ENCODE measurements around the gene DDX39A. TPM values are rescaled to one million over a fixed set of nuclear protein-coding genes. Genes with fewer than 3 reads are reported as not detected.
A peak's percentile ranks its signal among the peaks of the same experiment; 100 is the strongest.

DDX39A gene
- total RNA-seq, 3 donors from 2014 or later, result 56.9 to 85.5 (median 66.5) TPM

DNA sequence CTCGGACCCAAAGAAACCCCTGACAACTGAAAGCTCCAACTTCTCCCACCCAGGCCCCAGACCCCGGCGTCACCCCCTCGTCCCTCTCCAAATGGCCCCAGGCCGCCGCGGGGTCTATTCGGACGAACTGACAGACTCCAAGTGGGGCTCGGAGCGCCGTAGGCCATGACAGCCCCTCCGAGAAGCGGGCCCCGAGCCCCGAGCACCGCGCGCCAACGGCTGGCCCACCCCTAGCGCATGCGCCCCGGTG is 360 bp downstream of the DDX39A start:
- TF ChIP-seq, protein P1, sequence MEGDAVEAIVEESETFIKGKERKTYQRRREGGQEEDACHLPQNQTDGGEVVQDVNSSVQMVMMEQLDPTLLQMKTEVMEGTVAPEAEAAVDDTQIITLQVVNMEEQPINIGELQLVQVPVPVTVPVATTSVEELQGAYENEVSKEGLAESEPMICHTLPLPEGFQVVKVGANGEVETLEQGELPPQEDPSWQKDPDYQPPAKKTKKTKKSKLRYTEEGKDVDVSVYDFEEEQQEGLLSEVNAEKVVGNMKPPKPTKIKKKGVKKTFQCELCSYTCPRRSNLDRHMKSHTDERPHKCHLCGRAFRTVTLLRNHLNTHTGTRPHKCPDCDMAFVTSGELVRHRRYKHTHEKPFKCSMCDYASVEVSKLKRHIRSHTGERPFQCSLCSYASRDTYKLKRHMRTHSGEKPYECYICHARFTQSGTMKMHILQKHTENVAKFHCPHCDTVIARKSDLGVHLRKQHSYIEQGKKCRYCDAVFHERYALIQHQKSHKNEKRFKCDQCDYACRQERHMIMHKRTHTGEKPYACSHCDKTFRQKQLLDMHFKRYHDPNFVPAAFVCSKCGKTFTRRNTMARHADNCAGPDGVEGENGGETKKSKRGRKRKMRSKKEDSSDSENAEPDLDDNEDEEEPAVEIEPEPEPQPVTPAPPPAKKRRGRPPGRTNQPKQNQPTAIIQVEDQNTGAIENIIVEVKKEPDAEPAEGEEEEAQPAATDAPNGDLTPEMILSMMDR (IDR thresholded peaks at IDR 0.05), result no peak
- peak overlapping the region; percentile 69 for H3K4me3 ChIP-seq
- H3K9me3 ChIP-seq, result no peaks in the 10 kb centered on the region
- peaks cover 18% of the 10 kb centered on the region for H3K4me1 ChIP-seq (ENCODE audit: low read depth)
- peak; percentile 77 for ATAC-seq
- DNase-seq, result peak in 1 of 3 donors; percentile 86
- intact Hi-C loops (cut with DNase I, micrococcal nuclease), result no loop called here
- no peaks in the 10 kb centered on the region for H3K36me3 ChIP-seq (ENCODE audit: low read depth)

DNA sequence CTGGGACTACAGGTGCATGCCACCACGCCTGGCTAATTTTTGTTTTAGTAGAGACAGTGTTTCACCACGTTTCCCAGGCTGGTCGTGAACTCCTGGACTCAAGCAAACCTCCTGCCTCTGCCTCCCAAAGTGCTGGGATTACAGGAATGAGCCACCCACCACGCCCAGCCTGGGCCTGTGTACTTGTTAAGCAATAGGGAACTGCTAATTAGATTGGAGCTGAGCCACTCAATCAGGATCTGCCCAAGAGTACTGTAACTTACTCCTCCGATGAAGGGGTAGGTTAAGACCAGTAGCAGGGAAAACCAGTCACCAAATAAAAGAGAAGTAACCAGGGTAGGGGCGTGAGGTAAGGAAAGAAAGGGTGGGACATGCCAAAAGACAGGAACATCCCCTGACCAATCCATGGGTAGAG is 2.3 kb downstream of the DDX39A start:
- H3K4me3 ChIP-seq, result no peak overlapping the region
- ATAC-seq (peak; percentile 22), DNase-seq (peak; percentile 58 to 80 (median 72))
- H3K4me1 ChIP-seq (ENCODE audit: low read depth), result peaks cover 18% of the 10 kb centered on the region
- TF ChIP-seq, protein P1 (IDR thresholded peaks at IDR 0.05), result no peak
- intact Hi-C loops (cut with DNase I, micrococcal nuclease), result no loop called here
- H3K36me3 ChIP-seq (ENCODE audit: low read depth), result no peaks in the 10 kb centered on the region
- no peaks in the 10 kb centered on the region for H3K9me3 ChIP-seq

GRCh38 chr19:14414926-14415690 is 4.0 kb downstream of the DDX39A start:
- intact Hi-C loops (cut with DNase I, micrococcal nuclease), result no loop called here
- Histone ChIP-seq H3K9me3 (no peaks in the 10 kb centered on the region), H3K36me3 (ENCODE audit: low read depth) (peaks cover 7% of the 10 kb centered on the region), H3K4me1 (ENCODE audit: low read depth) (peaks cover 18% of the 10 kb centered on the region), H3K4me3 (no peak overlapping the region)
- DNase-seq (no peak), ATAC-seq (no peak)
- TF ChIP-seq, protein P1 (IDR thresholded peaks at IDR 0.05), result no peak

GRCh38 chr19:14413693-14414181 is 5.4 kb downstream of the DDX39A start:
- Histone ChIP-seq H3K4me1 (ENCODE audit: low read depth) (peaks cover 22% of the 10 kb centered on the region), H3K36me3 (ENCODE audit: low read depth) (peaks cover 9% of the 10 kb centered on the region), H3K4me3 (no peak overlapping the region), H3K9me3 (no peaks in the 10 kb centered on the region)
- TF ChIP-seq, protein P1 (IDR thresholded peaks at IDR 0.05), result no peak
- DNase-seq (no peak), ATAC-seq (no peak)
- intact Hi-C loops (cut with DNase I, micrococcal nuclease), result no loop called here

DNA sequence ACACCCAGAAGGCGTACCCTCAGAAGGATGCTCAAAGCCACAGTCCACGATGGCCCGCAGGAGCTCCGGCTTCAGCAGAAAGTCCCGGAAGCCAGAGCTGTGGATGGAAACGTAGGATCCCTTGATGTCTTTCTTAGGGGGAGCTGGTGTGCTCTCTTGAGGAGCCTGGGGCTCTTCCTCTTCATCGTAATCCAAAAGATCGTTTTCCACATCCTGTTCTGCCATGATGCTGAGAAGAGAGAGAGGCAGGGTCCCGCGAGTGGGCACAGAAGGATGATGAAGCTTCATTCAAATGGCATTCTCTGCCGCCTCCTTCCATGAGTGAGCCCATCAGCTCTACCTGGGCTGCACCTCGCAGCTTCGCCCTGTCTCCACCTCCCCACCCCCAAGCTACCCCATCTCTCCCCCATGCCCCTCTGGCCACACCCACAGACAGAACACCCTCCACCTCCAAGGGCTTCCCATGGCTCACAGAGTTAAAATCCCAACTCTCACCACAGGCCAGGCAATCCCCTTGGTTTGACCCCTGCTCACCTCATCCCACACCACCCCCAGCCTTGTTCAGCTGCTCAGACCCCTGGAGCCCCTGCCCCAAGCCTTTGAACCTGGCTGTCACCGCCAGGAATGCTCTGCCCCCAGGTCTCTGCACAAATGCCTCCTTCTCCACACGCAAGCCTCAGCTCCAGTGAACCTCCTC is 6.0 kb downstream of the DDX39A start:
- H3K4me1 ChIP-seq (ENCODE audit: low read depth), result peaks cover 28% of the 10 kb centered on the region
- DNase-seq, result no peak
- ATAC-seq, result no peak
- H3K9me3 ChIP-seq, result no peaks in the 10 kb centered on the region
- TF ChIP-seq, protein P1 (IDR thresholded peaks at IDR 0.05), result no peak
- H3K36me3 ChIP-seq (ENCODE audit: low read depth), result peaks cover 9% of the 10 kb centered on the region
- intact Hi-C loops (cut with DNase I, micrococcal nuclease), result no loop called here
- H3K4me3 ChIP-seq, result no peak overlapping the region

Data from mucosa of descending colon (tissue), 3 donors.